Measurements from ENCODE around the gene TNRC6B. TPM values are rescaled to one million over a fixed set of nuclear protein-coding genes. Genes with fewer than 3 reads are reported as not detected.
A peak's percentile ranks its signal among the peaks of the same experiment; 100 is the strongest.

The TNRC6B gene
- total and polyA plus RNA-seq, 2 experiments from 2014 or later: 46.9 to 87.8 TPM

DNA sequence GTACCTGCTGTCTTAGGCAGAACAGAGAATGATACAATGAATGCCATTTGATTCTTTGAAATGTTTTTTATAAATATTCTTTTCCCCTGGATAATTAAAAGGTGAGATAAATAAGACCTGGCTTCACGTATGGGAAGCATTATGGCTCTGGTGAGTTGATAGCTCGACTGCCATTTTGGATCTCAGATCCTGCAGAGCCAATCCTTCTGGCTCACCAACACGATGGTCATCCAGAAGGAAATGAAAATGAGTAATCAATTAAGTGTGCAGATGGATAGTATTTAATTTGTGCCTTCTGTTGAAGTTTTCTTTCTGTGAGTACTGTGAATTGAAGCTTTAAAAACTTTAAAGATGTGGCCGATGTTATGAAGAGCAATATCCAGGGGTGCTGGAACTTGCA is 2.7 kb downstream of the TNRC6B start:
- H3K4me3 ChIP-seq: peak overlapping the region; percentile 64
- peak overlapping the region; percentile 86 for H3K4me2 ChIP-seq

More for the DNA sequence above, 2.7 kb downstream of the TNRC6B start:
- H3K36me3 Mint-ChIP-seq (ENCODE audit: low read depth): peaks cover 10% of the 10 kb centered on the region; the same call in 2 of the 3 replicates
- Histone ChIP-seq H3K27me3 (ENCODE audit: insufficient read depth) (no peaks in the 10 kb centered on the region), H2AFZ (no peak overlapping the region), H3K4me1 (ENCODE audit: insufficient read depth) (peaks cover 48% of the 10 kb centered on the region), H3K27ac (ENCODE audit: low read depth) (peak overlapping the region; percentile 98; the same call in 1 of the 2 replicates), H3K79me2 (replicated peaks; ENCODE audit: insufficient read depth) (peaks cover 75% of the 10 kb centered on the region), H4K20me1 (replicated peaks; ENCODE audit: insufficient read depth) (peaks cover 10% of the 10 kb centered on the region; the same call in 1 of the 2 replicates), H3F3A (replicated peaks; ENCODE audit: low read depth) (no peaks in the 10 kb centered on the region; the same call in 1 of the 2 replicates), H3K36me3 (ENCODE audit: insufficient read depth) (no peaks in the 10 kb centered on the region), H3K9me2 (ENCODE audit: insufficient read depth) (no peaks in the 10 kb centered on the region)
- peaks cover 3% of the 10 kb centered on the region; the same call in 1 of the 3 replicates for H3K9me3 Mint-ChIP-seq
- H3K27me3 Mint-ChIP-seq (ENCODE audit: insufficient read depth, low read depth, poor library complexity): peaks cover 2% of the 10 kb centered on the region
- H3K4me1 Mint-ChIP-seq: peaks cover 58% of the 10 kb centered on the region
- TF ChIP-seq POLR2AphosphoS5 (IDR thresholded peaks at IDR 0.05; ENCODE audit: low read depth) (no peak), STAT1 (IDR thresholded peaks at IDR 0.05; ENCODE audit: unreplicated experiment) (no peak), REST (IDR thresholded peaks at IDR 0.05; ENCODE audit: unreplicated experiment) (no peak), ZNF462 (CRISPR knock-in tag; IDR thresholded peaks at IDR 0.05) (no peak), CREB1 (CRISPR knock-in tag; IDR thresholded peaks at IDR 0.05; ENCODE audit: low read depth) (no peak), ZNF331 (CRISPR knock-in tag; IDR thresholded peaks at IDR 0.05; ENCODE audit: low read depth) (no peak), ZNF114 (CRISPR knock-in tag; IDR thresholded peaks at IDR 0.05) (no peak), CTCF (conservative IDR thresholded peaks at IDR 0.05; ENCODE audit: low read depth in 2 of 2) (no peak), NANOG (IDR thresholded peaks at IDR 0.05; ENCODE audit: borderline replicate concordance) (no peak), EZH2 (IDR thresholded peaks at IDR 0.05; ENCODE audit: low read depth, unreplicated experiment) (no peak), JUNB (IDR thresholded peaks at IDR 0.05; ENCODE audit: unreplicated experiment) (no peak), EZH2phosphoT487 (IDR thresholded peaks at IDR 0.05; ENCODE audit: unreplicated experiment) (no peak)
- TF ChIP-seq, protein P1, sequence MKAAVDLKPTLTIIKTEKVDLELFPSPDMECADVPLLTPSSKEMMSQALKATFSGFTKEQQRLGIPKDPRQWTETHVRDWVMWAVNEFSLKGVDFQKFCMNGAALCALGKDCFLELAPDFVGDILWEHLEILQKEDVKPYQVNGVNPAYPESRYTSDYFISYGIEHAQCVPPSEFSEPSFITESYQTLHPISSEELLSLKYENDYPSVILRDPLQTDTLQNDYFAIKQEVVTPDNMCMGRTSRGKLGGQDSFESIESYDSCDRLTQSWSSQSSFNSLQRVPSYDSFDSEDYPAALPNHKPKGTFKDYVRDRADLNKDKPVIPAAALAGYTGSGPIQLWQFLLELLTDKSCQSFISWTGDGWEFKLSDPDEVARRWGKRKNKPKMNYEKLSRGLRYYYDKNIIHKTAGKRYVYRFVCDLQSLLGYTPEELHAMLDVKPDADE (IDR thresholded peaks at IDR 0.05): no peak
- DNase-seq (ENCODE audit: low spot score) (no peak), ATAC-seq (no peak)
- peak overlapping the region; percentile 93 for H3K4me3 Mint-ChIP-seq
- no peak overlapping the region for H3K27ac Mint-ChIP-seq

Measured in GM23338 (cell line).